ENCODE results near the gene PSMF1.

Gene PSMF1

GRCh38 chr20:1206366-1207148 is 88.2 kb downstream of the PSMF1 start:
- Mint-ChIP-seq H3K9me3 (no peaks in the 10 kb centered on the region), H3K36me3 (ENCODE audit: low read depth) (no peaks in the 10 kb centered on the region)

GRCh38 chr20:1207293-1207878 is 89.0 kb downstream of the PSMF1 start:
- H3K4me1 Mint-ChIP-seq = peaks cover 6% of the 10 kb centered on the region
- no peak for TF ChIP-seq CTCF (IDR thresholded peaks at IDR 0.05)
- no peak overlapping the region for H3K4me3 Mint-ChIP-seq
- peaks cover 39% of the 10 kb centered on the region for H3K27me3 Mint-ChIP-seq (ENCODE audit: low read depth, poor library complexity)
- H3K9me3 Mint-ChIP-seq = no peaks in the 10 kb centered on the region
- no peak overlapping the region for H3K27ac Mint-ChIP-seq
- H3K36me3 Mint-ChIP-seq (ENCODE audit: low read depth) = no peaks in the 10 kb centered on the region
- DNase-seq = no peak

More at GRCh38 chr20:1206366-1207148, 88.2 kb downstream of the PSMF1 start:
- Mint-ChIP-seq H3K27ac (no peak overlapping the region), H3K4me1 (no peaks in the 10 kb centered on the region), H3K27me3 (ENCODE audit: low read depth, poor library complexity) (peaks cover 36% of the 10 kb centered on the region), H3K4me3 (no peak overlapping the region)
- DNase-seq = no peak
- TF ChIP-seq CTCF (IDR thresholded peaks at IDR 0.05) = no peak

GRCh38 chr20:1209447-1210387 is 91.3 kb downstream of the PSMF1 start:
- Mint-ChIP-seq H3K4me1 (peaks cover 12% of the 10 kb centered on the region), H3K4me3 (no peak overlapping the region), H3K27me3 (ENCODE audit: low read depth, poor library complexity) (peaks cover 48% of the 10 kb centered on the region), H3K9me3 (no peaks in the 10 kb centered on the region), H3K36me3 (ENCODE audit: low read depth) (no peaks in the 10 kb centered on the region), H3K27ac (no peak overlapping the region)
- no peak for DNase-seq
- peak; percentile 10 for TF ChIP-seq CTCF (IDR thresholded peaks at IDR 0.05)

- peaks cover 47% of the 10 kb centered on the region for H3K27me3 Mint-ChIP-seq (ENCODE audit: low read depth, poor library complexity)
- no peak for DNase-seq
- H3K4me3 Mint-ChIP-seq = no peak overlapping the region
- no peak overlapping the region for H3K27ac Mint-ChIP-seq
- no peak for TF ChIP-seq CTCF (IDR thresholded peaks at IDR 0.05)
- H3K4me1 Mint-ChIP-seq = peaks cover 13% of the 10 kb centered on the region
- H3K36me3 Mint-ChIP-seq (ENCODE audit: low read depth) = no peaks in the 10 kb centered on the region
- H3K9me3 Mint-ChIP-seq = peaks cover 1% of the 10 kb centered on the region
Observed at GRCh38 chr20:1210501-1210900, 92.1 kb downstream of the PSMF1 start.

GRCh38 chr20:1212023-1212422 is 93.6 kb downstream of the PSMF1 start:
- H3K4me1 Mint-ChIP-seq = peaks cover 23% of the 10 kb centered on the region
- peaks cover 4% of the 10 kb centered on the region for H3K9me3 Mint-ChIP-seq

More at GRCh38 chr20:1212023-1212422, 93.6 kb downstream of the PSMF1 start:
- H3K27ac Mint-ChIP-seq = no peak overlapping the region
- no peak for DNase-seq
- no peak for TF ChIP-seq CTCF (IDR thresholded peaks at IDR 0.05)
- H3K4me3 Mint-ChIP-seq = no peak overlapping the region
- H3K36me3 Mint-ChIP-seq (ENCODE audit: low read depth) = no peaks in the 10 kb centered on the region
- peaks cover 44% of the 10 kb centered on the region for H3K27me3 Mint-ChIP-seq (ENCODE audit: low read depth, poor library complexity)

Measured in nephron progenitor cell (in vitro differentiated cells).